Measurements from ENCODE around the gene PAN3. TPM values are rescaled to one million over a fixed set of nuclear protein-coding genes. Genes with fewer than 3 reads are reported as not detected.

PAN3 gene
- total RNA-seq, 4 donors from 2014 or later = 5.5 to 14.7 (median 9.4) TPM

DNA sequence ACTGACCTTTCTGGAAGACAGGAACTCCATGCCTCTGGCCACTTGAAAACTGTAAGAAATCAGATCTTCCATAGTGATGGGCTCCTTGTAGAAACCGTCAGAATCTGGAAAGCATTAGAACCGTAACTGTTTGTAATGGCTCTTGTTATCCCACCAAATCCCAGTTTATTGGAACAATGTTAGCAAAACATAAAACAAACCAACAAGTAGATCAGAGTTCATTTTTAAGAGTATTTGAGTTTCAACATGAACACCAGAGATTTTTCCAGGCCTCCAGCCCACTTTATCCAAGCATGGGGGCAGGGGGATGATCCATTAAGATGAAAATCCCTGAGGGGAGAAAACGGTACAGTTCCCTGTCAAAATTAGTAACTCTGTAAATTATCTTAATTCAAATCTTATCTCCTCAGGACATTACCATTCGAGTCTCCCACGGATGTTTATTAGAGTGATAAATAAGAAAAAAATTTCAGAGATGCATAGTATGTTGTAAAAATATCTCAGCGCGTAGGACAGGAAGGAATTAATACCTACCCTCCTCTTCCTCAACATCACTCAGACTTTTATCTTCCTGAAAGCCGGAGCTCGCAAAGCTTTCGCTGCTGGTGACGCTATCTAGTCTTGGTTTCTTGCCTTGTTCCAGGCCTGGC is 184.0 kb downstream of the PAN3 start:
- Histone ChIP-seq H3K36me3 (no peaks in the 10 kb centered on the region), H3K27ac (peak overlapping the region in 3 of 4 donors; percentile 16 to 47 (median 37)), H3K4me3 (no peak overlapping the region), H3K27me3 (no peaks in the 10 kb centered on the region), H3K4me1 (peaks cover 0 to 4% of the 10 kb centered on the region in 2 donors), H3K9me3 (no peaks in the 10 kb centered on the region)
- intact Hi-C loops (cut with DNase I; ENCODE audit: low total_unique reads) = no loop called here
- in situ Hi-C loops (cut with MboI; ENCODE audit: low sequenced_read_pairs in 4 of 4) = loop anchor here (5.0 to 25.0 kb wide), 5 partner anchors 312 to 475 kb away; no protein-coding TSS in a partner anchor
- ATAC-seq = no peak
- DNase-seq = no peak
- TF ChIP-seq POLR2A (IDR thresholded peaks at IDR 0.05) = no peak

DNA sequence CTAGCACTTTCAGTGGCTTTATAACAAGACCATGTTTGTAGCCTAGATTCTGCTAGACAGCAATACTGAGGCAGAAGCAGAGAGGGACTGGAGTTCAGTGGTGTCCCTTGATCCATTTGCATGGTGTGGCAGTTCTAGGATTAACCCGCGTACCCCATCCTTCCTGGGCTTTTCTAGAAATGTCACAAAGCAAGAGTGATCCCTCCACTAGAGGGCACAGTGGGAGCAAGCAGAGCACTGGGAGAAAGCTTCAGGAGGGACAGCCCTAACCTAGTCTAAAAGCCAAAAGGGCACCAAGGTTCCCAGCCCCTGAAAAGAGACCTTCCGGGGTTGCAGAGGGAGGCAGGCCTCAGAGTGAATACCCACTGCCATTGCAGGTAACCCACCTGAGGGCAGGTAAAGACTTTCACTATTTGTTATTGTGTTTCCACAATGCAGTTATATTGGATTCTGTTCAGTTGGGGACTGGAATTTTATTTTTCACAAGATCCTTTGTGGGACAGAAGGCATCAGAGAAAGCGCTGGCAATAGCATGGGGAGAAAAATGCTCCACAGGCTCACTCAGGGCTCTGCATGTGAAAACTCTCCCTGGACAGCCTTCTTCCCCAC is 185.9 kb downstream of the PAN3 start:
- peak overlapping the region; percentile 33 to 73 (median 58) for H3K27ac ChIP-seq
- no peak overlapping the region for H3K4me3 ChIP-seq
- TF ChIP-seq, protein P1, sequence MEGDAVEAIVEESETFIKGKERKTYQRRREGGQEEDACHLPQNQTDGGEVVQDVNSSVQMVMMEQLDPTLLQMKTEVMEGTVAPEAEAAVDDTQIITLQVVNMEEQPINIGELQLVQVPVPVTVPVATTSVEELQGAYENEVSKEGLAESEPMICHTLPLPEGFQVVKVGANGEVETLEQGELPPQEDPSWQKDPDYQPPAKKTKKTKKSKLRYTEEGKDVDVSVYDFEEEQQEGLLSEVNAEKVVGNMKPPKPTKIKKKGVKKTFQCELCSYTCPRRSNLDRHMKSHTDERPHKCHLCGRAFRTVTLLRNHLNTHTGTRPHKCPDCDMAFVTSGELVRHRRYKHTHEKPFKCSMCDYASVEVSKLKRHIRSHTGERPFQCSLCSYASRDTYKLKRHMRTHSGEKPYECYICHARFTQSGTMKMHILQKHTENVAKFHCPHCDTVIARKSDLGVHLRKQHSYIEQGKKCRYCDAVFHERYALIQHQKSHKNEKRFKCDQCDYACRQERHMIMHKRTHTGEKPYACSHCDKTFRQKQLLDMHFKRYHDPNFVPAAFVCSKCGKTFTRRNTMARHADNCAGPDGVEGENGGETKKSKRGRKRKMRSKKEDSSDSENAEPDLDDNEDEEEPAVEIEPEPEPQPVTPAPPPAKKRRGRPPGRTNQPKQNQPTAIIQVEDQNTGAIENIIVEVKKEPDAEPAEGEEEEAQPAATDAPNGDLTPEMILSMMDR (IDR thresholded peaks at IDR 0.05 in 4 of 5, conservative IDR thresholded peaks at IDR 0.05 in 1 of 5) = peak; percentile 39 to 67 (median 53)
- no peak for TF ChIP-seq POLR2A (IDR thresholded peaks at IDR 0.05)
- DNase-seq = peak in 1 of 2 donors; percentile 11
- intact Hi-C loops (cut with DNase I; ENCODE audit: low total_unique reads) (no loop called here), in situ Hi-C loops (cut with MboI; ENCODE audit: low sequenced_read_pairs in 4 of 4) (loop anchor here (5.0 to 25.0 kb wide), 5 partner anchors 311 to 473 kb away; no protein-coding TSS in a partner anchor)
- no peaks in the 10 kb centered on the region for H3K9me3 ChIP-seq
- H3K27me3 ChIP-seq = no peaks in the 10 kb centered on the region
- peak; percentile 39 to 46 for ATAC-seq
- H3K4me1 ChIP-seq = peaks cover 0 to 4% of the 10 kb centered on the region in 2 donors
- no peaks in the 10 kb centered on the region for H3K36me3 ChIP-seq

DNA sequence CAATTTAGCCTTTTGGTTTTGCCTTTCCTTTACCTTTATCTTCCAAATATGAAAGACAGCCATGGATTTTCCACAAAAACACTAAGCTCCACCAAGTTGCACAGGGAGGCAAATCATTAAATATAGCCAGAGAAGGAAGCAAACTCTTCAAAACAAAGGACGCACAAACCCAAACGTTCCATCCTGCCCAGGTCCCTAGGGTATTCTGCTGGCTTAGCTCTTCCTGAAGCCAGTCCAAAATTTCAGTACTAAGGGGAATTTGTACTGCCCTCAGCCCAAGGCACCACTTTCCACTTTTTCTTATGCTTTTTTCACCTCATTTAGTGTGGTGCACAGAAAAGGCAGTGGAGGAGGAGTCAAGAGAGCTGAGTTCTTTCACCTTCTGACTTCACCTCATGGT is 186.7 kb downstream of the PAN3 start:
- no peak for DNase-seq
- peaks cover 0 to 4% of the 10 kb centered on the region in 2 donors for H3K4me1 ChIP-seq
- H3K27ac ChIP-seq = peak overlapping the region; percentile 33 to 73 (median 58)

DNA sequence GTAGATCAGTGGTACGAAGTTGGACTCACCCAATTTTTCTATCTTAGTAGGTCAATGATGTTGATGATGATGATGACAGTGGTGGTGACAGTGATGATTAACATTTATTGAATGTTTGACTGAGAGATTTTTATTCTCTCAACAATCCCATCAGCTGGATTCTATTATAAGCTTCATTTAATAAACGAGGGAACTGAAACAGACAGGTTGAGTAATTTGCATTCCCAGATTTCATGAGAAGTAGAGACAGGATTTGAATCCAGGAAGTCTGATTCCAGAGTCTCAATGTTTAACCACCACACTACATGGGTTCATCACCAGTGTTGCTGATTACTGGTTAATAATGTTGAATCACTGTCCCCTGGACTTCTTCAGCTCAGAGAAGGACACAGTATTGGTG is 187.7 kb downstream of the PAN3 start:
- Histone ChIP-seq H3K27ac (peak overlapping the region in 3 of 4 donors; percentile 26 to 62 (median 54)), H3K27me3 (no peaks in the 10 kb centered on the region), H3K4me1 (peaks cover 0 to 4% of the 10 kb centered on the region in 2 donors), H3K36me3 (no peaks in the 10 kb centered on the region), H3K9me3 (no peaks in the 10 kb centered on the region), H3K4me3 (no peak overlapping the region)
- intact Hi-C loops (cut with DNase I; ENCODE audit: low total_unique reads) = loop anchor here (5.0 kb wide), 1 partner anchor 166 kb away; no protein-coding TSS in a partner anchor
- in situ Hi-C loops (cut with MboI; ENCODE audit: low sequenced_read_pairs in 4 of 4) = loop anchor here in 3 of 4 donors (10.0 to 25.0 kb wide), 3 partner anchors 309 to 469 kb away; no protein-coding TSS in a partner anchor
- ATAC-seq (no peak), DNase-seq (no peak)
- TF ChIP-seq POLR2A (IDR thresholded peaks at IDR 0.05) = no peak
- TF ChIP-seq, protein P1 (IDR thresholded peaks at IDR 0.05 in 4 of 5, conservative IDR thresholded peaks at IDR 0.05 in 1 of 5) = no peak

More for the DNA sequence above, 186.7 kb downstream of the PAN3 start:
- TF ChIP-seq, protein P1 (IDR thresholded peaks at IDR 0.05 in 4 of 5, conservative IDR thresholded peaks at IDR 0.05 in 1 of 5) = no peak
- Histone ChIP-seq H3K4me3 (no peak overlapping the region), H3K36me3 (no peaks in the 10 kb centered on the region), H3K9me3 (no peaks in the 10 kb centered on the region), H3K27me3 (no peaks in the 10 kb centered on the region)
- ATAC-seq = peak in 1 of 2 donors; percentile 30
- intact Hi-C loops (cut with DNase I; ENCODE audit: low total_unique reads) = loop anchor here (5.0 kb wide), 1 partner anchor 167 kb away; no protein-coding TSS in a partner anchor
- in situ Hi-C loops (cut with MboI; ENCODE audit: low sequenced_read_pairs in 4 of 4) = loop anchor here in 3 of 4 donors (10.0 to 25.0 kb wide), 3 partner anchors 310 to 470 kb away; no protein-coding TSS in a partner anchor
